ENCODE results near the gene CAP1.
"Not testable (repeated sequence)": the region's sequence is repeated elsewhere in the genome, so short reads cannot be mapped to it uniquely, and the experiment has no call there.

The CAP1 gene

GRCh38 chr1:40040511-40041465, at the start of gene CAP1:
Gene CAP1, plus strand, starts transcription at chr1:40040729. Its CDS starts 18,618 bp downstream, at chr1:40059347.
- DNase-seq, result peak; percentile 99

GRCh38 chr1:39992234-39992633, 48.3 kb upstream of the CAP1 start:
- DNase-seq, result no peak

GRCh38 chr1:39992888-39993287, 47.6 kb upstream of the CAP1 start:
- no peak for DNase-seq

- no peak for DNase-seq
Observed at GRCh38 chr1:39995973-39996393, 44.5 kb upstream of the CAP1 start.

- DNase-seq, result no peak
Observed at GRCh38 chr1:39996396-39997004, 44.0 kb upstream of the CAP1 start.

- no peak for DNase-seq
Observed at GRCh38 chr1:40001456-40001855, 39.1 kb upstream of the CAP1 start.

GRCh38 chr1:40003156-40004093, 37.1 kb upstream of the CAP1 start:
- DNase-seq, result no peak

- no peak for DNase-seq
Observed at GRCh38 chr1:40004857-40005256, 35.7 kb upstream of the CAP1 start.

- DNase-seq, result not testable (repeated sequence)
Observed at GRCh38 chr1:40007481-40008034, 33.0 kb upstream of the CAP1 start.

- no peak for DNase-seq
Observed at GRCh38 chr1:40011198-40011597, 29.3 kb upstream of the CAP1 start.

GRCh38 chr1:40014253-40014706, 26.2 kb upstream of the CAP1 start:
- no peak for DNase-seq

- DNase-seq, result no peak
Observed at GRCh38 chr1:40014812-40015594, 25.5 kb upstream of the CAP1 start.

GRCh38 chr1:40017951-40018575, 22.5 kb upstream of the CAP1 start:
- DNase-seq, result no peak

GRCh38 chr1:40020447-40021085, 20.0 kb upstream of the CAP1 start:
- DNase-seq, result no peak

- no peak for DNase-seq
Observed at GRCh38 chr1:40023379-40023944, 17.1 kb upstream of the CAP1 start.

- DNase-seq, result no peak
Observed at GRCh38 chr1:40024671-40025070, 15.9 kb upstream of the CAP1 start.

GRCh38 chr1:40027647-40028046, 12.9 kb upstream of the CAP1 start:
- no peak for DNase-seq

GRCh38 chr1:40029608-40030007, 10.9 kb upstream of the CAP1 start:
- DNase-seq, result no peak

GRCh38 chr1:40030528-40031135, 9.9 kb upstream of the CAP1 start:
- DNase-seq, result no peak

All from NCI-H345 (cell line).